Small intestine (tissue), 16 donors: ENCODE data around the gene SLC35A1. TPM values are rescaled to one million over a fixed set of nuclear protein-coding genes. Genes with fewer than 3 reads are reported as not detected.

Source experiments
- DNase-seq, 2 donors: peaks; one replicate each; pipeline versions ENCODE4 v3.0.0 to v3.0.0-alpha.2; 2013
- FAIRE-seq: peaks from 2 replicates; lab custom pipeline; 2012; peaks lifted over from hg19 to GRCh38; lab: Jason Lieb, UNC
- H3K27ac ChIP-seq, 3 donors: one replicate each; pipeline ENCODE4 v1.5.1; 2013; ENCODE audit warnings: low read length in 2 of 3, mild to moderate bottlenecking in 2 of 3, control low read depth in 1 of 3, inconsistent platforms in 1 of 3, low read depth in 1 of 3, moderate library complexity in 1 of 3
- H3K27me3 ChIP-seq, 3 donors: one replicate each; pipeline ENCODE4 v1.6.1; 2013; ENCODE audit warnings: low read length in 3 of 3, inconsistent platforms in 1 of 3; ENCODE audit not compliant: control insufficient read depth in 3 of 3, insufficient read depth in 3 of 3
- H3K36me3 ChIP-seq, 3 donors: one replicate each; pipeline ENCODE4 v1.6.1; 2013; ENCODE audit warnings: low read length in 3 of 3, inconsistent platforms in 1 of 3, low read depth in 1 of 3, mild to moderate bottlenecking in 1 of 3, moderate library complexity in 1 of 3; ENCODE audit not compliant: control insufficient read depth in 3 of 3, insufficient read depth in 2 of 3
- H3K4me1 ChIP-seq, 3 donors: one replicate each; pipeline ENCODE4 v1.6.1; 2013; ENCODE audit warnings: low read length in 2 of 3, inconsistent platforms in 1 of 3, low read depth in 1 of 3, mild to moderate bottlenecking in 1 of 3, moderate library complexity in 1 of 3; ENCODE audit not compliant: control insufficient read depth in 3 of 3, insufficient read depth in 2 of 3
- H3K4me3 ChIP-seq, 3 donors: one replicate each; pipeline ENCODE4 v1.5.1; 2013; ENCODE audit warnings: low read length in 3 of 3, control low read depth in 1 of 3, inconsistent platforms in 1 of 3, low read depth in 1 of 3, mild to moderate bottlenecking in 1 of 3, moderate library complexity in 1 of 3
- H3K9me3 ChIP-seq, 2 donors: one replicate each; pipeline ENCODE4 v1.6.1; 2013; ENCODE audit warnings: low read depth in 1 of 2, low read length in 1 of 2; ENCODE audit not compliant: control insufficient read depth in 2 of 2, insufficient read depth in 1 of 2
- whole genome bisulfite sequencing, 3 donors: extraction: QIAGEN DNeasy Blood & Tissue Kit; methylation state at CpG; one replicate each; pipeline ENCODE4 v1.1.7; 2013; 5-methylcytosine and 5-hydroxymethylcytosine counted together
- long read RNA-seq, 10 donors: transcript quantifications; one replicate each; lab custom pipeline, GENCODE V29; 2026
- polyA plus RNA-seq, 4 donors: library from polyadenylated mRNA; stranded (reverse) in 3 of 4; unstranded in 1 of 4; fragments of 200-250 nt in 3 of 4; fragments of 120-200 nt in 1 of 4; gene quantifications; one replicate each; pipeline versions ENCODE4 v1.2.1 to v1.2.3, GENCODE V29; 2013
- donor health status: healthy with polysubstance abuse.
- donor health status: control.
- donor health status: control.
- donor health status: Bipolar disorder and iron deficiency.
- donor health status: healthy.

Gene SLC35A1, protein sequence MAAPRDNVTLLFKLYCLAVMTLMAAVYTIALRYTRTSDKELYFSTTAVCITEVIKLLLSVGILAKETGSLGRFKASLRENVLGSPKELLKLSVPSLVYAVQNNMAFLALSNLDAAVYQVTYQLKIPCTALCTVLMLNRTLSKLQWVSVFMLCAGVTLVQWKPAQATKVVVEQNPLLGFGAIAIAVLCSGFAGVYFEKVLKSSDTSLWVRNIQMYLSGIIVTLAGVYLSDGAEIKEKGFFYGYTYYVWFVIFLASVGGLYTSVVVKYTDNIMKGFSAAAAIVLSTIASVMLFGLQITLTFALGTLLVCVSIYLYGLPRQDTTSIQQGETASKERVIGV
- polyA plus RNA-seq: 10 to 100 TPM; 15.4 to 40.6 (median 17.7) TPM
- long read RNA-seq, donor 1, transcript SLC35A1-201 (8 exons, 1,851 nt): major isoform, 21 of 240 reads
- long read RNA-seq, donor 1, partial matches to known transcripts: 209 of 240 reads
- long read RNA-seq, donor 1, other reads (novel, unspliced or antisense): 10 of 240 reads
- long read RNA-seq, donor 2, partial matches to known transcripts: 0 of 3 reads
- long read RNA-seq, donor 2, other reads (novel, unspliced or antisense): 0 of 3 reads
- long read RNA-seq, donor 3, partial matches to known transcripts: 0 of 3 reads
- long read RNA-seq, donor 3, other reads (novel, unspliced or antisense): 0 of 3 reads
- long read RNA-seq, donor 4: 0 reads
- long read RNA-seq, donor 5, partial matches to known transcripts: 8 of 8 reads
- long read RNA-seq, donor 5, other reads (novel, unspliced or antisense): 0 of 8 reads
- long read RNA-seq, donor 6, transcript SLC35A1-201 (8 exons, 1,851 nt): major isoform, 9 of 9 reads
- long read RNA-seq, donor 6, partial matches to known transcripts: 0 of 9 reads
- long read RNA-seq, donor 6, other reads (novel, unspliced or antisense): 0 of 9 reads
- long read RNA-seq, donor 7, transcript SLC35A1-201 (8 exons, 1,851 nt): major isoform, 9 of 9 reads
- long read RNA-seq, donor 7, partial matches to known transcripts: 0 of 9 reads
- long read RNA-seq, donor 7, other reads (novel, unspliced or antisense): 0 of 9 reads
- long read RNA-seq, donor 8, partial matches to known transcripts: 0 of 3 reads
- long read RNA-seq, donor 8, other reads (novel, unspliced or antisense): 0 of 3 reads
- long read RNA-seq, donor 9, partial matches to known transcripts: 0 of 1 reads
- long read RNA-seq, donor 9, other reads (novel, unspliced or antisense): 0 of 1 reads
- long read RNA-seq, donor 10, transcript SLC35A1-201 (8 exons, 1,851 nt): major isoform, 21 of 34 reads
- long read RNA-seq, donor 10, partial matches to known transcripts: 13 of 34 reads
- long read RNA-seq, donor 10, other reads (novel, unspliced or antisense): 0 of 34 reads

DNA sequence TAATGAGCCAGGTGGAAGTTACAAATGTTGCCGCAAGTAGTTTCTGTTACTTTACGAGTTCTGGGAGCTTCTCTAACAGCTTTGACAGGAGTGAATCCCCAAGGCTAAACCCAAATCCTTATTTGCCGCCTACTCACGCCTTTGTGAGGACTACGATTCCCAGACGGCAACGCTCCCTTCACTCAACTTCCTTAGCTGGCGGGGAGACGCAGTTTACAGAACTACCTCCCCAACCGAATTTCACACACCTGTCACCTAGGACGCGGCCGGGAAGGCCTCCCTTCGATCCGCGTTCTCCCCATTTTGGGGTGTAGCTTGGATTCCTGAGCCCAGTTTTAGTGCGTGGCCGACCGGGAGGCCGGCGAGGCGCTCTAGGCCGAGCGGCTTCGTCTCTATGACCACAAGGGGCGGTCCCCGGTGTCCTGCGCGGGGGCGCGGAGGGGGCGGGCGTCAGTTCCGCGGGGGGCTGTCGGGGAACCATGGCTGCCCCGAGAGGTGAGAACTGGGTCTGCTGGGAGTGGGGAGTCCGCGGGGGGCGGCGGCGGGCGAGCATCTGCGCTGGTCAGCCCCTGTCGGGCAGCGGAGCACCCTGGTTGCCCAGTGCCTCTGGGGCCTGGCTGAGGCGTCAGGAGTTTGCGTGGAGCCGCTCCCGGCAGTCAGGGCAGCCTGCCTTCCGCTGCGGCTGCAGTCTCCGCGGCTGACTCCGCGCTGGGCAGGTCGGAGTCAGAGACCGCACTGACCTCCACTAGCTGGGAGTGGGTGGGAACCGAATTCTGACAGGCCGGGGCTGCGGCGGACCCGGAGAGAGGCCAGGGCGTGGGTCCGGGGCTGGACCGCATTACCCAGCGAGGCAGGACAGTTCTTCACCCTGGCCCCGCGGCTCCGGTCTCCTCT, at the start of gene SLC35A1:
Gene SLC35A1, plus strand, starts transcription at position 450 of the 894 bp plus-strand sequence. Its CDS starts 30 bp downstream, at position 480.
- H3K36me3 ChIP-seq: no peaks in the 10 kb centered on the region
- FAIRE-seq: no peak

DNA sequence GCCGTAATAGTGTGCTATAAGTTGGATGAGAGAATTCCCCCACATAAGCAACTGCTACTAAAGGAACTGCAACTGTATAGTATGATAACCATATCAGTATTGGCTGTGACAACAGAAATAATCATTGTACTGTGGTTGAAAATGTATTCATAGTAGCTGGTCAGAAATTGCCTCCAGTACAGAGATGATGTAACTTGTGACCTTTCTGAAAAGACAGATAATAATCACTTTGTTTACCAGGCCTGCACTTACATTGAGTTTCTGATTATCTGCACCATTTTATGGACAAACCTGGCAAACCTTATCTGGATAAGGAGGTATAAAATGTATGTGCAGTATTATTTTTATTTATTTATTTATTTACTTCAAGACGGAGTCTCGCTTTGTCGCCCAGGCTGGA, 46.0 kb upstream of the SLC35A1 start:
- no peak overlapping the region for H3K27ac ChIP-seq
- H3K4me1 ChIP-seq: no peaks in the 10 kb centered on the region
- no peak overlapping the region for H3K4me3 ChIP-seq
- no peaks in the 10 kb centered on the region for H3K36me3 ChIP-seq
- H3K27me3 ChIP-seq: no peaks in the 10 kb centered on the region
- DNase-seq (no peak), FAIRE-seq (no peak)
- 94 to 98% (median 98%) methylated on average over 4 of the region's 4 CpGs for WGBS, 3 donors
- H3K9me3 ChIP-seq: no peaks in the 10 kb centered on the region

More for the DNA sequence above, at the start of gene SLC35A1:
- Histone ChIP-seq H3K27me3 (no peaks in the 10 kb centered on the region), H3K27ac (peak within 1 kb of the TSS; percentile 88 to 95 (median 90)), H3K4me3 (peak within 1 kb of the TSS; percentile 87 to 97 (median 94)), H3K4me1 (no peaks in the 10 kb centered on the region), H3K9me3 (no peaks in the 10 kb centered on the region)
- 0 to 1% (median 0%) methylated on average over 60 to 70 of the region's 70 CpGs for WGBS, 3 donors
- DNase-seq: peak; percentile 79 to 96

DNA sequence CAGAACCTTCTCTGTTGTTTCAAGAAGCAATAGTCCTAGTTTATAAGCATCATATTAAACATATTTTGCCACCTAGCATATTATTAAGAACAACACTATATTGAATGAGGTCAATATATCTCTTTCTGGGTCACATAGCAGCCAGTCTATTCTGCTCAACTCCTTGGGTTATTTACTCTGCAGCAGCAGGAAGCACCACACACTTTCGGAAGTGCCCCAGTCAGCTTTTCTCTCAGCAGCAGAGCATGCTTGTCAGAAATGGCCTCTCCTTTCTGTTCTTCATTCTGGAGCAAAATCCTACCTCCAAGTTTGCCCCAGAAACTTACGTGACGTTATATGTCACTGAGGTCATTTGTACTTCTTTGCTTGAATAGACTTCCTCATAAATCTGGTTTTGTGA, 42.3 kb upstream of the SLC35A1 start:
- Histone ChIP-seq H3K27ac (no peak overlapping the region), H3K4me3 (no peak overlapping the region), H3K27me3 (no peaks in the 10 kb centered on the region), H3K36me3 (no peaks in the 10 kb centered on the region), H3K9me3 (no peaks in the 10 kb centered on the region), H3K4me1 (no peaks in the 10 kb centered on the region)
- 58 to 65% (median 65%) methylated on average over 3 of the region's 3 CpGs for WGBS, 3 donors
- no peak for FAIRE-seq
- no peak for DNase-seq

DNA sequence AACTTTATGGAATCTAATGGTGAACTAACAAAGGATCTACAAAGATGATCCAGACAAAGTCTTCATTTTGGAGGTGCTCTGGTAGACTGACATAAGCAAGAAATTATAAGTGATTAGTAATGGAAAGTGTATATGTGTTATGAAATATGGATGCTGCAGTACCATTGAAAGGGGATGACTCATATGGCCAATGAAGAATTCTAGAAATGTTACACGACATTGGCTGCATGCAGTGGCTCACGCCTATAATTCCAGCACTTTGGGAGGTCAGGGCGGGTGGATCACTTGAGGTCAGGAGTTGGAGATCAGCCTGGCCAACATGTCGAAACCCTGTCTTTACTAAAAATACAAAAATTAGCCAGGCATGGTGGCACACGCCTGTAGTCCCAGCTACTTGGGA, 41.5 kb upstream of the SLC35A1 start:
- H3K4me3 ChIP-seq: no peak overlapping the region
- DNase-seq (no peak), FAIRE-seq (no peak)
- H3K27me3 ChIP-seq: no peaks in the 10 kb centered on the region
- 80 to 87% (median 87%) methylated on average over 5 of the region's 5 CpGs for WGBS, 3 donors
- no peaks in the 10 kb centered on the region for H3K36me3 ChIP-seq
- H3K9me3 ChIP-seq: no peaks in the 10 kb centered on the region
- no peak overlapping the region for H3K27ac ChIP-seq
- no peaks in the 10 kb centered on the region for H3K4me1 ChIP-seq

DNA sequence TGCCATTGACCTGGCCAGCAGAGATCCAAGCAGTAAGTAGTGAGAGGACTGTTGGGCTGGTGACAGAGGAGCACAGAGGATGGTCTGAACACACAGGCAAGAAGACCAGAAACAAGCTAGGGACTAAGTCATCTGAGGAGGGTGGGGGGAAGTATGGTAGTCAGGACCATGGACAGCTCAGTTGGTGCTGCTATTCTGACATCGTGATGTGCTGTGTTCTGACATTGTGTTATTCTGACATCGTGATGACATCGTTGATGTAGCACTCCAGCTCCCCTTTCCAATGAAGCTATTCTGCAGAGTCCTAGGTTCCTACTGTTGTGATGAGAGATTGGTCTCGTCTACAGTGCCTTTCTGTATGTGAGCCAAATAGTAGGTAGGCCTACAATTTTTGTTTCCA, 36.3 kb upstream of the SLC35A1 start:
- DNase-seq (peak; percentile 29 to 80), FAIRE-seq (no peak)
- no peaks in the 10 kb centered on the region for H3K36me3 ChIP-seq
- 13 to 21% (median 17%) methylated on average over 4 of the region's 4 CpGs for WGBS, 3 donors
- no peak overlapping the region for H3K4me3 ChIP-seq
- H3K27me3 ChIP-seq: no peaks in the 10 kb centered on the region
- no peak overlapping the region for H3K27ac ChIP-seq
- no peaks in the 10 kb centered on the region for H3K9me3 ChIP-seq
- no peaks in the 10 kb centered on the region for H3K4me1 ChIP-seq

DNA sequence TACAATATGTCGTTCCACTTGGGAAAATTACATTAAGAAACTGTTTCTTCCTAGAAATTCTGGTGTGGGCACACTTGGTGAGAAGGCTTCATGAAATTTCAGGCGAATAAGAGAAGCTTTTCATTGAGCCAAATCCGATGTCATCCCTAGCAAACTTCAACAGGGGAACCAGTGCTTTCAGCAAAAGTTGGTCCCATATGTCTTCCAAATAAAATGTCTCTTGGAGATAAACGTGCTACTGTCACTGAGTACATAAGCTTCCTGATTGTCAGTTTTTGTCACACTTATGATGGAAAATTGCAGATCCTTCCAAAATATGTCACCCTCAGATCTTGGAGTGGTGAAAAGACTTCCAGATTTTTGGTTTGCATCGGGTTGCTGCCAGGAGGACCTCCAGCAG, 31.1 kb upstream of the SLC35A1 start:
- 73 to 82% (median 76%) methylated on average over 5 of the region's 5 CpGs for WGBS, 3 donors
- FAIRE-seq: no peak
- no peaks in the 10 kb centered on the region for H3K9me3 ChIP-seq

DNA sequence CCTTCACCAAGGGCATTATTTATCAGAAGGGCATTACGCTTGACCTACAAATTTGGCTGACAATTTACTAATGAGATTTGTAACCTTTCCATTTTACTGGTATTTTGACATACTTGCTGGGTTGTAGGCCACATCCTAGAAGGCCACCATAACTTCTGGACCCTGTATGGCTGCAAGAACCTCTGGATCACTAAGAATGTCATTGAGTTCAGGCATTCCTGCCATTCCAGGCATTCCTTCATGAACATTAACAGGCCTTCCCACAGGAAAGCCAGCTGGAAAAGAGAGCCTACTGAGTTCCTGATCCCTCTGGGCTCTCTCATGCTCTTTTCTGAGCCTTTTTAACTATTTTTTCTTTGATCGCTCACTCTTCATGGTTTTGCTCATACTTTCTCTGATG, 28.4 kb upstream of the SLC35A1 start:
- Histone ChIP-seq H3K4me3 (no peak overlapping the region), H3K4me1 (no peaks in the 10 kb centered on the region), H3K36me3 (no peaks in the 10 kb centered on the region), H3K9me3 (no peaks in the 10 kb centered on the region), H3K27ac (no peak overlapping the region), H3K27me3 (peaks cover 0 to 3% (median 0%) of the 10 kb centered on the region in 3 donors)
- no peak for DNase-seq
- WGBS, 3 donors: 95 to 100% (median 96%) methylated on average over 2 of the region's 2 CpGs
- FAIRE-seq: no peak

More for the DNA sequence above, 31.1 kb upstream of the SLC35A1 start:
- H3K4me1 ChIP-seq: no peaks in the 10 kb centered on the region
- no peak for DNase-seq
- H3K4me3 ChIP-seq: no peak overlapping the region
- peaks cover 0 to 3% (median 0%) of the 10 kb centered on the region in 3 donors for H3K27me3 ChIP-seq
- H3K27ac ChIP-seq: no peak overlapping the region
- no peaks in the 10 kb centered on the region for H3K36me3 ChIP-seq
